ENCODE data around the gene PRKAG2.

DNA sequence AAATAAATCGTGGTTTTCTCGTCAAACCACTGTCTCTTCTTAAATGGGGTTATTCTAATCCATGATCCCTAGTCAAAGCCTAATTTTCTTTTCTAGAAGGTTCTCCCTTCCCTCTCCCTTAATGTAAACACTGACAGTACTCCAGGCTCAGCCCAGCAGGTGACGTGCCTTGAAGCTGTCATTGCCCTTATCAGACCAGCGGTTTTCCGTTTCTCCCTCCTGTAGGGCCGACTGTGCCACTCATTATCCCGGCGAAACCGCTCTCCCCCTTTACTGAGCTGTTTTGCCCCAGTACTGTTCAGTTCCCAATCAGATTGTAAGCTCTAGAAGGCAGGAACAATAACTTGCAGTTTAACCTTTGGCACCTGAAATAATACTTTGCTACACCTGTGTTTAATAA is 203.7 kb downstream of the PRKAG2 start:
- TF ChIP-seq POLR2A (IDR thresholded peaks at IDR 0.05; ENCODE audit: low read length) (no peak), GATA1 (IDR thresholded peaks at IDR 0.05; ENCODE audit: low read depth, low read length) (no peak)
